SK-N-SH (cell line): ENCODE measurements around the gene RALBP1. TPM values are rescaled to one million over a fixed set of nuclear protein-coding genes. Genes with fewer than 3 reads are reported as not detected.
"Not testable (repeated sequence)": the region's sequence is repeated elsewhere in the genome, so short reads cannot be mapped to it uniquely, and the experiment has no call there.

Source experiments
- CTCF ChIA-PET: fragments of 300-600, 350-600 bp; formaldehyde crosslinking; extraction: SDS; loops from one replicate; lab custom pipeline; 2021; lab: Yijun Ruan, JAX
- POLR2A ChIA-PET: fragments of 350-600 bp; sonication (Branson Sonifier 250); formaldehyde crosslinking; extraction: SDS; loops from one replicate; lab custom pipeline; 2020; ENCODE audit warnings: antibody characterized with exemption, inconsistent platforms; lab: Yijun Ruan, JAX
- DNase-seq: peaks from one replicate; pipeline ENCODE4 v3.0.0; 2012
- H2AFZ ChIP-seq: fragments of 200-600 bp; sonication (generic); 2 replicates; pipeline ENCODE4 v1.8.1; 2016; ENCODE audit warnings: antibody characterized with exemption, mild to moderate bottlenecking, low read depth
- H3F3A ChIP-seq: fragments of 200-600 bp; sonication (generic); replicated peaks from 2 replicates; pipeline ENCODE3; 2016; ENCODE audit warnings: antibody characterized with exemption, mild to moderate bottlenecking; ENCODE audit not compliant: insufficient read depth
- H3K27ac ChIP-seq, 2 experiments: fragments of 200-500 bp in 1 of 2; fragments of 200-600 bp in 1 of 2; sonication (Bioruptor generic) in 1 of 2; sonication (generic), shearing (Covaris generic) in 1 of 2; 2 replicates each; pipeline versions ENCODE4 v1.5.1 to v1.6.1; 2014 to 2016; ENCODE audit warnings: low read depth in 2 of 2, inconsistent platforms in 1 of 2, low read length in 1 of 2, mild to moderate bottlenecking in 1 of 2, mixed read lengths in 1 of 2
- H3K27me3 ChIP-seq: fragments of 200-600 bp; sonication (generic), shearing (Covaris generic); 2 replicates; pipeline ENCODE4 v1.6.1; 2016; ENCODE audit warnings: mixed run types; ENCODE audit not compliant: insufficient read depth
- H3K36me3 ChIP-seq, 2 experiments: fragments of 200-500 bp in 1 of 2; fragments of 200-600 bp in 1 of 2; sonication (Bioruptor generic) in 1 of 2; sonication (generic) in 1 of 2; replicated peaks in 1 of 2; 2 replicates each; pipeline versions ENCODE3 to v1.5.1; 2014 to 2016; ENCODE audit warnings: low read length in 1 of 2, mild to moderate bottlenecking in 1 of 2; ENCODE audit not compliant: insufficient read depth in 2 of 2, control insufficient read depth in 1 of 2
- H3K4me1 ChIP-seq, 2 experiments: fragments of 200-500 bp in 1 of 2; fragments of 200-600 bp in 1 of 2; sonication (Bioruptor generic) in 1 of 2; sonication (generic), shearing (Covaris generic) in 1 of 2; 2 replicates each; pipeline versions ENCODE4 v1.5.1 to v1.6.1; 2014 to 2016; ENCODE audit warnings: low read depth in 1 of 2, low read length in 1 of 2, mixed run types in 1 of 2; ENCODE audit not compliant: insufficient read depth in 2 of 2, control insufficient read depth in 1 of 2
- H3K4me2 ChIP-seq: fragments of 200-600 bp; sonication (generic), shearing (Covaris generic); 2 replicates; pipeline ENCODE4 v1.6.1; 2017; ENCODE audit warnings: mixed run types
- H3K4me3 ChIP-seq, 2 experiments: fragments of 200-500 bp in 1 of 2; fragments of 200-600 bp in 1 of 2; sonication (Bioruptor generic) in 1 of 2; sonication (generic), shearing (Covaris generic) in 1 of 2; 2 replicates each; pipeline versions ENCODE4 v1.5.1 to v1.8.1; 2014 to 2016; ENCODE audit warnings: low read depth in 2 of 2, inconsistent platforms in 1 of 2, low read length in 1 of 2, mild to moderate bottlenecking in 1 of 2, mixed read lengths in 1 of 2, moderate library complexity in 1 of 2
- H3K79me2 ChIP-seq: fragments of 200-600 bp; sonication (generic); 2 replicates; pipeline ENCODE4 v1.8.1; 2017; ENCODE audit warnings: mild to moderate bottlenecking; ENCODE audit not compliant: insufficient read depth
- H3K9ac ChIP-seq: fragments of 200-600 bp; sonication (generic); 2 replicates; pipeline ENCODE4 v1.6.1; 2017; ENCODE audit warnings: mixed run types
- H3K9me2 ChIP-seq: fragments of 200-600 bp; sonication (generic); 2 replicates; pipeline ENCODE4 v1.6.1; 2017; ENCODE audit warnings: mixed run types
- H3K9me3 ChIP-seq: fragments of 200-600 bp; sonication (generic); 2 replicates; pipeline ENCODE4 v1.6.1; 2017; ENCODE audit warnings: mixed run types, mild to moderate bottlenecking, moderate library complexity
- H4K20me1 ChIP-seq: fragments of 200-600 bp; sonication (generic); 2 replicates; pipeline ENCODE4 v1.6.1; 2017; ENCODE audit warnings: mild to moderate bottlenecking, mixed run types; ENCODE audit not compliant: insufficient read depth
- CTCF ChIP-seq: fragments of 200-600 bp; sonication (generic); IDR thresholded peaks from 2 replicates; pipeline ENCODE4 v1.6.1; 2017; ENCODE audit warnings: antibody characterized with exemption, mild to moderate bottlenecking, moderate library complexity
- EP300 ChIP-seq, 2 experiments: IDR thresholded peaks; 2 replicates each; pipeline versions ENCODE4 v1.4.0 to v1.6.1; 2012; ENCODE audit warnings: borderline replicate concordance in 1 of 2, low read depth in 1 of 2, low read length in 1 of 2
- GATA2 ChIP-seq: sonication (generic); formaldehyde crosslinking; IDR thresholded peaks from 2 replicates; pipeline ENCODE4 v1.5.0; 2020; ENCODE audit warnings: mild to moderate bottlenecking, missing genetic modification reagents
- JUND ChIP-seq: IDR thresholded peaks from 2 replicates; pipeline ENCODE4 v1.4.0; 2012
- MEF2A ChIP-seq: IDR thresholded peaks from 2 replicates; pipeline ENCODE4 v1.4.0; 2012; ENCODE audit warnings: low read depth, borderline replicate concordance
- NFIC ChIP-seq: IDR thresholded peaks from 2 replicates; pipeline ENCODE4 v1.4.0; 2012; ENCODE audit warnings: borderline replicate concordance
- REST ChIP-seq: IDR thresholded peaks from 2 replicates; pipeline ENCODE4 v1.6.1; 2012; ENCODE audit warnings: mild to moderate bottlenecking, low read depth, low read length, moderate library complexity
- TCF12 ChIP-seq: IDR thresholded peaks from 2 replicates; pipeline ENCODE4 v1.4.0; 2012
- TEAD4 ChIP-seq: IDR thresholded peaks from 2 replicates; pipeline ENCODE4 v1.4.0; 2012; ENCODE audit warnings: mild to moderate bottlenecking, borderline replicate concordance; ENCODE audit not compliant: insufficient read depth
- ZBTB33 ChIP-seq: IDR thresholded peaks from 2 replicates; pipeline ENCODE4 v1.4.0; 2012; ENCODE audit warnings: low read depth, borderline replicate concordance
- WGBS: methylation state at CpG from one replicate; pipeline ENCODE4 v1.1.6; 2017; ENCODE audit warnings: low lambda C conversion rate; 5-methylcytosine and 5-hydroxymethylcytosine counted together
- polyA plus RNA-seq, 3 experiments: library from polyadenylated mRNA; depleted of rRNA; stranded (reverse); fragments of >200 nt; gene quantifications; 2 replicates each; pipeline ENCODE4 v1.2.3, GENCODE V29; 2012
- TF ChIP-seq, protein P1 (sequence below): IDR thresholded peaks from 2 replicates; pipeline ENCODE4; 2012

RALBP1 gene
- polyA plus RNA-seq, 1 of the 3 experiments (the other 2 are of a cell fraction): 43.8 TPM

DNA sequence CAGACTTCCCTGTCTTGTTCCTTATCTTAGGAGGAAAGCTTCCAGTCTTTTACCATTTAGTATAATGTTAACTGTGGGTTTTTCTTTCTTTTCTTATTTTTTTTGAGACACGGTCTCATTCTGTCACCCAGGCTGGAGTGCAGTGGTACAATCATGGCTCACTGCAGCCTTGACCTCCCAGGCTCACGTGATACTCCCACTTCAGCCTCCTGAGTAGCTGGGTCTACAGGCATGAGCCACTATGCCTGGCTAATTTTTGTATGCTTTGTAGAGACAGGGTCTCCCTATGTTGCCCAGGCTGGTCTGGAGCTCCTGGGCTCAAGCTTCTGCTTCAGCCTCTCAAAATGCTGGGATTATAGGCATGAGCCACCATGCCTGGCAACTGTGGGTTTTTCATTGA lies 9.5 kb downstream of the RALBP1 start:
- H3K4me2 ChIP-seq, H3K27ac ChIP-seq, H3K27me3 ChIP-seq, H4K20me1 ChIP-seq, CTCF ChIA-PET, H3K9ac ChIP-seq, H3F3A ChIP-seq, DNase-seq, H3K4me1 ChIP-seq, H3K36me3 ChIP-seq, H3K4me3 ChIP-seq, POLR2A ChIA-PET, H3K9me3 ChIP-seq, H2AFZ ChIP-seq, H3K9me2 ChIP-seq: not testable (repeated sequence)
- H3K79me2 ChIP-seq: peaks cover 99% of the 10 kb centered on the region
- 91% methylated on average over 2 of the region's 2 CpGs for WGBS

- Histone ChIP-seq H3K36me3 (no peaks in the 10 kb centered on the region), H3K79me2 (peaks cover 98% of the 10 kb centered on the region), H3K4me1 (no peaks in the 10 kb centered on the region)
- CTCF ChIA-PET: interaction anchor here (0.6 to 0.9 kb wide), 2 partner anchors 28 to 227 kb away, joined by 4 read pairs; no protein-coding TSS in a partner anchor
- TF ChIP-seq REST: no peak
- TF ChIP-seq GATA2 (CRISPR knock-in tag): no peak
- no peak for TF ChIP-seq MEF2A
- TF ChIP-seq ZBTB33: no peak
- TF ChIP-seq, protein P1, sequence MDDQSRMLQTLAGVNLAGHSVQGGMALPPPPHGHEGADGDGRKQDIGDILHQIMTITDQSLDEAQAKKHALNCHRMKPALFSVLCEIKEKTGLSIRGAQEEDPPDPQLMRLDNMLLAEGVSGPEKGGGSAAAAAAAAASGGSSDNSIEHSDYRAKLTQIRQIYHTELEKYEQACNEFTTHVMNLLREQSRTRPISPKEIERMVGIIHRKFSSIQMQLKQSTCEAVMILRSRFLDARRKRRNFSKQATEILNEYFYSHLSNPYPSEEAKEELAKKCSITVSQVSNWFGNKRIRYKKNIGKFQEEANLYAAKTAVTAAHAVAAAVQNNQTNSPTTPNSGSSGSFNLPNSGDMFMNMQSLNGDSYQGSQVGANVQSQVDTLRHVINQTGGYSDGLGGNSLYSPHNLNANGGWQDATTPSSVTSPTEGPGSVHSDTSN: no peak
- no peak for TF ChIP-seq JUND
- no peak for TF ChIP-seq TCF12
- TF ChIP-seq CTCF: no peak
- no peak for TF ChIP-seq EP300 (IDR thresholded peaks at IDR 0.05; ENCODE audit: borderline replicate concordance in 1 of 2, low read depth in 1 of 2, low read length in 1 of 2)
- TF ChIP-seq TEAD4: no peak
- no peak for TF ChIP-seq NFIC
- TF ChIP-seq, all 33 proteins: peak for 0
- 86% methylated on average over 4 of the region's 4 CpGs for WGBS
- no peaks in the 10 kb centered on the region for H3K27me3 ChIP-seq
- no peak overlapping the region for H3K4me3 ChIP-seq
- no peaks in the 10 kb centered on the region for H3K9me3 ChIP-seq
- DNase-seq: no peak
- H3K9me2 ChIP-seq: no peaks in the 10 kb centered on the region
- no peak overlapping the region for H3K4me2 ChIP-seq
- no peaks in the 10 kb centered on the region for H3F3A ChIP-seq
- no peaks in the 10 kb centered on the region for H4K20me1 ChIP-seq
- H2AFZ ChIP-seq: no peak overlapping the region
- H3K9ac ChIP-seq: no peak overlapping the region
- no peak overlapping the region for H3K27ac ChIP-seq
- POLR2A ChIA-PET: no interaction called here
Observed at GRCh38 chr18:9488538-9488937, 13.2 kb downstream of the RALBP1 start.
